GM18858 (cell line): ENCODE measurements around the gene PIGU.
"Not testable (repeated sequence)": the region's sequence is repeated elsewhere in the genome, so short reads cannot be mapped to it uniquely, and the experiment has no call there.

Experiments
- ATAC-seq: cut with Tn5 transposase; IDR thresholded peaks from one replicate; pipeline ENCODE4 v1.9.1; 2021; ENCODE audit not compliant: unreplicated experiment

Gene PIGU

GRCh38 chr20:34624629-34625028 lies 52.3 kb downstream of the PIGU start:
- no peak for ATAC-seq

- ATAC-seq = no peak
Measured at GRCh38 chr20:34622821-34623451, 54.0 kb downstream of the PIGU start.

- no peak for ATAC-seq
Measured at GRCh38 chr20:34621383-34622367, 55.2 kb downstream of the PIGU start.

- no peak for ATAC-seq
Measured at GRCh38 chr20:34621036-34621343, 55.9 kb downstream of the PIGU start.

- ATAC-seq = no peak
Measured at GRCh38 chr20:34618676-34619075, 58.2 kb downstream of the PIGU start.

- ATAC-seq = not testable (repeated sequence)
Measured at GRCh38 chr20:34616913-34617312, 60.0 kb downstream of the PIGU start.

GRCh38 chr20:34615477-34615876 lies 61.4 kb downstream of the PIGU start:
- ATAC-seq = no peak

GRCh38 chr20:34611976-34612375 lies 64.9 kb downstream of the PIGU start:
- not testable (repeated sequence) for ATAC-seq

- no peak for ATAC-seq
Measured at GRCh38 chr20:34607066-34607465, 69.8 kb downstream of the PIGU start.

- no peak for ATAC-seq
Measured at GRCh38 chr20:34604980-34605788, 71.7 kb downstream of the PIGU start.

GRCh38 chr20:34600892-34601653 lies 75.8 kb downstream of the PIGU start:
- ATAC-seq = no peak

GRCh38 chr20:34595377-34596184 lies 81.3 kb downstream of the PIGU start:
- no peak for ATAC-seq

- no peak for ATAC-seq
Measured at GRCh38 chr20:34586488-34587163, 90.3 kb downstream of the PIGU start.

- no peak for ATAC-seq
Measured at GRCh38 chr20:34585019-34585418, 91.9 kb downstream of the PIGU start.

GRCh38 chr20:34583544-34583943 lies 93.3 kb downstream of the PIGU start:
- no peak for ATAC-seq

- no peak for ATAC-seq
Measured at GRCh38 chr20:34582911-34583310, 94.0 kb downstream of the PIGU start.

- ATAC-seq = no peak
Measured at GRCh38 chr20:34582221-34582620, 94.7 kb downstream of the PIGU start.

GRCh38 chr20:34581341-34582184 lies 95.3 kb downstream of the PIGU start:
- ATAC-seq = no peak
